Pons (tissue), 1 donor: ENCODE measurements around the gene FGF19.
"Not testable (repeated sequence)": the region's sequence is repeated elsewhere in the genome, so short reads cannot be mapped to it uniquely, and the experiment has no call there.

Source experiments
- DNase-seq: peaks from one replicate; pipeline ENCODE4 v3.0.0-alpha.2; 2016; ENCODE audit warnings: low spot score

FGF19 gene

GRCh38 chr11:69695581-69695980, 8.2 kb downstream of the FGF19 start:
- no peak for DNase-seq

GRCh38 chr11:69694781-69695180, 9.0 kb downstream of the FGF19 start:
- no peak for DNase-seq

- no peak for DNase-seq
These were observed 11.4 kb downstream of the FGF19 start for GRCh38 chr11:69692422-69692821.

- no peak for DNase-seq
These were observed 12.4 kb downstream of the FGF19 start for GRCh38 chr11:69691463-69691862.

DNA sequence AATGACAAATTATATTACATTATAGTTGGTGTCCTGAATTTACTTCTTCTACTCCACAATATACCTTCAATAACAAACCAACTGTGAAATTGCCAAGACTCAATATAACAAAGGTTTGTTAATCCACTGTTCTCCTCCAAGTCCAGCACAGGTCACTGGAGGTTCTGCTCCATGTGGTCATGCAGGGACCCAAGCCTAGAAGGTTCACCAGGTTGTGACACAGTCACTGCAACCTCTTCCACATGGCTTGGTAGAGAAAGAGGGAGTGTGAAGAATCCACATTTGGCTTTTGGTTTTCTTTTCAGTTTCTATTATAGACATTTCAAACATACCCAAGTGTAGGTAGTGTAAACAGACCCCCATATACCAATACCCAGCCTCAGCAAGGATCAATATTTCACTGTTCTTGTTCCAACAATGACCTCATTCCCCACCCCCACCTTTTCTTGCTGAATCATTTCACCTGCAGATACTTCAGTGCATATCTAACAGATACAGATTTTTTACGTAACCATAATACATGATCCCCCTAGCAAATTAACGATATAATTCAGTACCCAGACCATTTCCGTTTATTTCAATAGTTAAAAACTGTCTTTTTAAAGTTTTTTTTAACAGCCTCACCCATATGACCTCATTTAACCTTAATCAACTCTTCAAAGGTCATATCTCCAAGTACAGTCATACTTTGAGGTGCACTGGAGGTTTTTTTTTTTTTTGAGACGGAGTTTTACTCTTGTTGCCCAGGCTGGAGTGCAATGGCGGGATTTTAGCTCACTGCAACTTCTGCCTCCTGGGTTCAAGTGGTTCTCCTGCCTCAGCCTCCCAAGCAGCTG, 14.1 kb downstream of the FGF19 start:
- no peak for DNase-seq

DNA sequence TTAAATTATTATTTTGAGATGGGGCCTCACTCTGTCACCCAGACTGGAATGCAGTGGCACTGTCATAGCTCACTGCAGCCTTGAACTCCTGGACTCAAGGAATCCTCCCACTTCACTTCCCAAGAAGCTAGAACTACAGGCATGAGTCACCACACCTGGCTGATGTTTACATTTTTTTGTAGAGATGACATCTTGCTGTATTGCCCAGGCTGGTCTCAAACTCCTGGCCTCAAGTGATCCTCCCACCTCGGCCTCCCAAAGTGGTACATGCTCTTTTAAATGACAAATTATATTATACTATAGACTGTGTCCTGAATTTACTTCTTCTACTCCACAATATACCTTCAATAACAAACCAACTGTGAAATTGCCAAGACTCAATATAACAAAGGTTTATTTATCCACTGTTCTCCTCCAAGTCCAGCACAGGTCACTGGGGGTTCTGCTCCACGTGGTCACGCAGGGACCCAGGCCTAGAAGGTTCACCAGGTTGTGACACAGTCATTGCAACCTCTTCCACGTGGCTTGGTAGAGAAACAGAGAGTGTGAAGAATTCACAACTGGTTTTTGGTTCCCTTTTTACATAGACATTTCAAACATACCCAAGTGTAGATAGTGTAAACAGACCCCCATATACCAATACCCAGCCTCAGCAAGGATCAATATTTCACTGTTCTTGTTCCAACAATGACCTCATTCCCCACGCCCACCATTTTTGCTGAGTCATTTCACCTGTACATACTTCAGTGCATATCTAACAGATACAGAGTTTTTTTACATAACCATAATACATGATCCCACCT, 15.7 kb downstream of the FGF19 start:
- not testable (repeated sequence) for DNase-seq

- no peak for DNase-seq
These were observed 17.0 kb downstream of the FGF19 start for GRCh38 chr11:69686856-69687255.

GRCh38 chr11:69686452-69686851, 17.4 kb downstream of the FGF19 start:
- no peak for DNase-seq

- no peak for DNase-seq
These were observed 18.5 kb downstream of the FGF19 start for GRCh38 chr11:69685348-69685747.

- no peak for DNase-seq
These were observed 19.2 kb downstream of the FGF19 start for GRCh38 chr11:69684651-69685050.

GRCh38 chr11:69683764-69684333, 20.0 kb downstream of the FGF19 start:
- DNase-seq = no peak

GRCh38 chr11:69682681-69683326, 21.0 kb downstream of the FGF19 start:
- no peak for DNase-seq

DNA sequence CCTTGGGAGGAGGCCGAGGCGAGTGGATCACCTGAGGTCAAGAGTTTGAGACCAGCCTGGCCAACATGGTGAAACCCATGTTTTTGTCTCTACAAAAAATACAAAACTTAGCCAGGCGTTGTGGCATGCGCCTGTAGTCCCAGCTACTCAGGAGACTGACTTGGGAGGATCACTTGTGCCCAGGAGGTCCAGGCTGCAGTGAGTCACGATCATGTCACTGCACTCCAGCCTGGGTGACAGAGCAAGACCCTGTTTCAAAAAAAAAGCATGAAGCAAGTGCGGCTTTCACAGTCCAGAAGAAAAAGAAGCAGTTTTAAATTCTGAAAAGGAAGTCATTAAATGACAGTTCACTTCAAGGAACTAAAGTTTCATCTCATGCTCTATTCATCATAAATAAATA, 21.6 kb downstream of the FGF19 start:
- no peak for DNase-seq

DNA sequence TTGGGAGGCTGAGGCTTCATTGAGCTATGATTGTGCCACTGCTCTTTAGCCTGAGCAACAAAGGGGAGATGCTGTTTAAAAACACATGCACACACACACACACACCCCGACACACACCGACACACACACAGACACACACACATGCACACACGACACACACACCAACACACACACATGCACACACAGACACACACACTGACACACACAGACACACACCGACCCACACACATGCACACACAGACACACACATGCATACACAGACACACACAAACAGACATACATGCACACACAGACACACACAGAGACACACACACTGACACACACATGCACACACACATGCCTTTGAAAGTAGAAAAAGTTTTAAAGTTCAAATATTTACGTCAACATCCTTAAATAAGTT, 23.1 kb downstream of the FGF19 start:
- DNase-seq = no peak

DNA sequence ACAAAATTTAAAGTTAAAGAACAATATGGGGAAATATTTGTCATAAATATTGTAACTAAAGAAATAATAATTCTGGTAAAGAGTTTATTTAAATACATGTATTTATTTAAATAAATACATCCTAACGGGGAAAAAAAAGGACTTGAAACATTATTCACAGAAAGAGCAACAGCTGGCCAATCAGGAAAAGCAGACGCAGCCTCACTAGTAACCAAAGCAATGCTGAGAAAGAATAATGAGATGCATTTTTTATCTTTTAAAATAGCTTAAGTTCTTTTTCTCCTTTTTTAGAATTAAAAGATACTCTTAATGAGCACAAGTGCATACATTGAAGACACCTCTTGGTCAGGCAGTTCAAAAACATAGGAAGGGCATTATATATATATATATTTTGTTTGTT, 26.1 kb downstream of the FGF19 start:
- no peak for DNase-seq

GRCh38 chr11:69674886-69675714, 28.7 kb downstream of the FGF19 start, which contains the start of gene LTO1:
Gene LTO1, minus strand, starts transcription at chr11:69675353. Its CDS starts 114 bp downstream, at chr11:69675239.
- peak; percentile 91 for DNase-seq

- DNase-seq = no peak
These were observed 29.4 kb downstream of the FGF19 start for GRCh38 chr11:69674267-69674885.

GRCh38 chr11:69671734-69672465, 31.9 kb downstream of the FGF19 start:
- no peak for DNase-seq

DNA sequence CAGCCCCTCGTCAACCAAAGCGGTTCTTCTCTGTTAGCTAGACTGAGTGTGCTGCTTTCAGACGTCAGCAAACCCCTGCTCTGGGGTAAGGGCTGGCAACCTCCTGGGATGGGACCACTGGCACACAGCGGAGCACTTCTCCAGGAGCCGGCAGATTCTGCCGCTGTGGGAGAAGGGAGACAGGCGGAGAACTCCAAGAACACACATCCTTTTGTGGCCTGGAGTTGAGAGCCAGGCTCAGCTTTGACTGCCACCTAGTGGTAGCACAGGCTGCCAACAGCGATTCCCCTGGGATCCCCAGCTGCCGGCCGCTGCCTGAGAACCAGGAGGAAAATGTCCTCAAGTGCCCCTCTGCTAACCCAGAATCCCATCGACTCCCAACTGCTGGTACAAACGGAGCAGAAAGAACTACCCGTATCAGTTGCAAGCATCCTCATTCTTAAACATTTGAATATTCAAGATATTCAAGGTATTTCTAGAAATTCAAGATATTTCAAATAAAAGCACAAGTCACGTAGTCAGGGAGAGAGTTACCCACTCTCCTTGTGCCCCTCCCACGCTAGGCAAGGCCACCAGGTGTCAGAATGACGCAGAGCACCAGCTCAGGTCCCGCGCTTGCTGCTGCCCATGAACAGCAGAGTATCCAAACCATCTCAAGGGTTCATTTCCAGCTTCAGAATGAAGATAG, 33.5 kb downstream of the FGF19 start:
- DNase-seq = peak; percentile 84

GRCh38 chr11:69669486-69669885, 34.3 kb downstream of the FGF19 start:
- DNase-seq = no peak
